Astrocyte (in vitro differentiated cells and primary cell): ENCODE measurements around the gene CHN2.
"Not testable (repeated sequence)": the region's sequence is repeated elsewhere in the genome, so short reads cannot be mapped to it uniquely, and the experiment has no call there.

ENCODE experiments used
- EZH2 ChIP-seq: IDR thresholded peaks from 2 replicates; pipeline ENCODE4 v1.6.1; 2012; ENCODE audit warnings: mild to moderate bottlenecking, low read length, inconsistent platforms; ENCODE audit not compliant: insufficient read depth
- TF ChIP-seq, protein P1 (sequence below): IDR thresholded peaks from 2 replicates; pipeline ENCODE4 v1.5.1; 2011; ENCODE audit warnings: low read depth, mild to moderate bottlenecking, inconsistent platforms, low read length, moderate library complexity; ENCODE audit not compliant: insufficient read depth

GRCh38 chr7:29528526-29528925 lies 334.0 kb downstream of the CHN2 start:
- TF ChIP-seq, protein P1, sequence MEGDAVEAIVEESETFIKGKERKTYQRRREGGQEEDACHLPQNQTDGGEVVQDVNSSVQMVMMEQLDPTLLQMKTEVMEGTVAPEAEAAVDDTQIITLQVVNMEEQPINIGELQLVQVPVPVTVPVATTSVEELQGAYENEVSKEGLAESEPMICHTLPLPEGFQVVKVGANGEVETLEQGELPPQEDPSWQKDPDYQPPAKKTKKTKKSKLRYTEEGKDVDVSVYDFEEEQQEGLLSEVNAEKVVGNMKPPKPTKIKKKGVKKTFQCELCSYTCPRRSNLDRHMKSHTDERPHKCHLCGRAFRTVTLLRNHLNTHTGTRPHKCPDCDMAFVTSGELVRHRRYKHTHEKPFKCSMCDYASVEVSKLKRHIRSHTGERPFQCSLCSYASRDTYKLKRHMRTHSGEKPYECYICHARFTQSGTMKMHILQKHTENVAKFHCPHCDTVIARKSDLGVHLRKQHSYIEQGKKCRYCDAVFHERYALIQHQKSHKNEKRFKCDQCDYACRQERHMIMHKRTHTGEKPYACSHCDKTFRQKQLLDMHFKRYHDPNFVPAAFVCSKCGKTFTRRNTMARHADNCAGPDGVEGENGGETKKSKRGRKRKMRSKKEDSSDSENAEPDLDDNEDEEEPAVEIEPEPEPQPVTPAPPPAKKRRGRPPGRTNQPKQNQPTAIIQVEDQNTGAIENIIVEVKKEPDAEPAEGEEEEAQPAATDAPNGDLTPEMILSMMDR: not testable (repeated sequence)
- not testable (repeated sequence) for TF ChIP-seq EZH2
